HEK293T (cell line): ENCODE data around the gene ADAMTS19.

Source experiments
- CTCF ChIA-PET: fragments of 350-600 bp; formaldehyde crosslinking; extraction: SDS; loops from one replicate; lab custom pipeline; 2021; ENCODE audit warnings: antibody characterized with exemption, inconsistent platforms; lab: Yijun Ruan, JAX
- POLR2A ChIA-PET: fragments of 350-600 bp; formaldehyde crosslinking; extraction: SDS; loops from one replicate; lab custom pipeline; 2020; ENCODE audit warnings: antibody characterized with exemption, inconsistent platforms; lab: Yijun Ruan, JAX
- DNase-seq: peaks from one replicate; pipeline ENCODE4 v3.0.0; 2012; ENCODE audit warnings: mixed read lengths; ENCODE audit errors: extremely low spot score
- ARNT ChIP-seq: fragments of 450-650 bp; IDR thresholded peaks from 2 replicates; pipeline ENCODE4 v1.6.1; 2017; ENCODE audit warnings: mild to moderate bottlenecking
- BHLHE40 ChIP-seq: fragments of 450-650 bp; IDR thresholded peaks from 2 replicates; pipeline ENCODE4 v1.6.1; 2016; ENCODE audit warnings: mild to moderate bottlenecking, moderate library complexity, borderline replicate concordance
- CTBP1 ChIP-seq: fragments of 450-650 bp; IDR thresholded peaks from 2 replicates; pipeline ENCODE4 v1.6.1; 2016; ENCODE audit warnings: borderline replicate concordance
- ELF4 ChIP-seq: fragments of 450-650 bp; IDR thresholded peaks from 2 replicates; pipeline ENCODE4 v1.6.1; 2017; ENCODE audit warnings: antibody characterized with exemption
- FOXA1 ChIP-seq: fragments of 450-650 bp; IDR thresholded peaks from 2 replicates; pipeline ENCODE4 v1.6.1; 2016; ENCODE audit warnings: mild to moderate bottlenecking
- FOXK2 ChIP-seq: fragments of 450-650 bp; IDR thresholded peaks from 2 replicates; pipeline ENCODE4 v1.6.1; 2016; ENCODE audit warnings: mild to moderate bottlenecking
- FOXM1 ChIP-seq: fragments of 450-650 bp; IDR thresholded peaks from 2 replicates; pipeline ENCODE4 v1.6.1; 2017; ENCODE audit warnings: mild to moderate bottlenecking, borderline replicate concordance
- HDGF ChIP-seq: fragments of 450-650 bp; IDR thresholded peaks from 2 replicates; pipeline ENCODE4 v1.6.1; 2017; ENCODE audit warnings: antibody characterized with exemption, borderline replicate concordance
- L3MBTL2 ChIP-seq: fragments of 450-650 bp; conservative IDR thresholded peaks from 2 replicates; pipeline ENCODE4 v1.6.1; 2016; ENCODE audit warnings: mild to moderate bottlenecking
- LEF1 ChIP-seq: fragments of 450-650 bp; IDR thresholded peaks from 2 replicates; pipeline ENCODE4 v1.6.1; 2017; ENCODE audit warnings: mild to moderate bottlenecking, borderline replicate concordance
- NFRKB ChIP-seq: fragments of 450-650 bp; IDR thresholded peaks from 2 replicates; pipeline ENCODE4 v1.6.1; 2016; ENCODE audit warnings: mild to moderate bottlenecking, moderate library complexity
- PKNOX1 ChIP-seq: fragments of 450-650 bp; IDR thresholded peaks from 2 replicates; pipeline ENCODE4 v1.6.1; 2016
- SP1 ChIP-seq: fragments of 450-650 bp; IDR thresholded peaks from 2 replicates; pipeline ENCODE4 v1.6.1; 2017
- SUZ12 ChIP-seq: fragments of 450-650 bp; IDR thresholded peaks from 2 replicates; pipeline ENCODE4 v1.6.1; 2016; ENCODE audit warnings: mild to moderate bottlenecking
- TARDBP ChIP-seq: fragments of 450-650 bp; IDR thresholded peaks from 2 replicates; pipeline ENCODE4 v1.6.1; 2016
- ZNF384 ChIP-seq: fragments of 450-650 bp; IDR thresholded peaks from 2 replicates; pipeline ENCODE4 v1.6.1; 2016

The ADAMTS19 gene

GRCh38 chr5:129507527-129507926 lies 47.4 kb downstream of the ADAMTS19 start:
- CTCF ChIA-PET = no interaction called here
- TF ChIP-seq PKNOX1 = no peak
- no peak for TF ChIP-seq TARDBP
- TF ChIP-seq LEF1 = no peak
- no peak for TF ChIP-seq FOXK2
- TF ChIP-seq SP1 = no peak
- no peak for TF ChIP-seq SUZ12
- no peak for TF ChIP-seq CTBP1
- TF ChIP-seq BHLHE40 = no peak
- TF ChIP-seq ARNT = no peak
- no peak for TF ChIP-seq ZNF384
- no peak for TF ChIP-seq NFRKB
- TF ChIP-seq FOXM1 = no peak
- TF ChIP-seq HDGF = no peak
- no peak for TF ChIP-seq FOXA1
- TF ChIP-seq L3MBTL2 = no peak
- no peak for TF ChIP-seq ELF4
- DNase-seq = no peak
- POLR2A ChIA-PET = no interaction called here

- ChIA-PET POLR2A (no interaction called here), CTCF (no interaction called here)
- no peak for TF ChIP-seq PKNOX1
- no peak for DNase-seq
Measured at GRCh38 chr5:129508606-129509005, 48.5 kb downstream of the ADAMTS19 start.

GRCh38 chr5:129509363-129509975 lies 49.4 kb downstream of the ADAMTS19 start:
- CTCF ChIA-PET = no interaction called here
- POLR2A ChIA-PET = no interaction called here
- TF ChIP-seq L3MBTL2 = no peak
- no peak for TF ChIP-seq PKNOX1
- no peak for TF ChIP-seq NFRKB

GRCh38 chr5:129511291-129511690 lies 51.2 kb downstream of the ADAMTS19 start:
- DNase-seq = no peak
- ChIA-PET CTCF (no interaction called here), POLR2A (no interaction called here)
- TF ChIP-seq TARDBP = no peak
- no peak for TF ChIP-seq NFRKB
- no peak for TF ChIP-seq SP1
- TF ChIP-seq L3MBTL2 = no peak
- no peak for TF ChIP-seq HDGF
- TF ChIP-seq ELF4 = no peak
- no peak for TF ChIP-seq PKNOX1
- no peak for TF ChIP-seq LEF1
- TF ChIP-seq FOXA1 = no peak
- no peak for TF ChIP-seq FOXK2
- no peak for TF ChIP-seq SUZ12
- no peak for TF ChIP-seq CTBP1
- TF ChIP-seq BHLHE40 = no peak
- no peak for TF ChIP-seq FOXM1
- no peak for TF ChIP-seq ARNT
- no peak for TF ChIP-seq ZNF384

More at GRCh38 chr5:129509363-129509975, 49.4 kb downstream of the ADAMTS19 start:
- no peak for DNase-seq

- POLR2A ChIA-PET = no interaction called here
- TF ChIP-seq SUZ12 = no peak
- no peak for TF ChIP-seq NFRKB
- no peak for TF ChIP-seq ARNT
- no peak for TF ChIP-seq FOXA1
- TF ChIP-seq FOXK2 = no peak
- TF ChIP-seq ELF4 = no peak
- TF ChIP-seq L3MBTL2 = no peak
- TF ChIP-seq ZNF384 = no peak
- no peak for TF ChIP-seq SP1
- no peak for DNase-seq
- CTCF ChIA-PET = no interaction called here
Measured at GRCh38 chr5:129541051-129541450, 81.0 kb downstream of the ADAMTS19 start.

GRCh38 chr5:129541648-129542251 lies 81.7 kb downstream of the ADAMTS19 start:
- peak; percentile 28 for DNase-seq
- TF ChIP-seq PKNOX1 (no peak), BHLHE40 (no peak), LEF1 (no peak), FOXK2 (no peak), NFRKB (no peak), TARDBP (no peak), L3MBTL2 (no peak), ZNF384 (no peak)
- ChIA-PET CTCF (interaction anchor here (0.7 kb wide), 1 partner anchor 157 kb away, joined by 3 read pairs; no protein-coding TSS in a partner anchor), POLR2A (no interaction called here)
